A673 (cell line): Measurements from ENCODE around the gene IFIT3. TPM values are rescaled to one million over a fixed set of nuclear protein-coding genes. Genes with fewer than 3 reads are reported as not detected.

Experiments
- BruUV-seq: library from RNA; stranded (reverse); fragments of 400-500 nt; replicated peaks from 2 replicates; lab custom pipeline; 2021; lab: Mats Ljungman, UMichigan
- CTCF ChIA-PET: fragments of 300-600 bp; sonication (Branson Sonifier 250); formaldehyde crosslinking; loops from one replicate; lab custom pipeline; 2022; ENCODE audit warnings: antibody characterized with exemption; lab: Charles Lee
- POLR2A ChIA-PET: fragments of 300-600 bp; sonication (Branson Sonifier 250); formaldehyde crosslinking; loops from one replicate; lab custom pipeline; 2022; ENCODE audit warnings: antibody characterized with exemption; ENCODE audit not compliant: low non-redundant PET; lab: Charles Lee
- DNase-seq: peaks from one replicate; pipeline ENCODE4 v3.0.0-alpha.2; 2015; ENCODE audit warnings: low spot score
- H3K27ac ChIP-seq: fragments of 200-600 bp; sonication (generic); 2 replicates; pipeline ENCODE4 v1.5.1; 2016; ENCODE audit warnings: mixed run types, low read depth, mild to moderate bottlenecking, mixed read lengths, antibody characterized with exemption, low read length; ENCODE audit not compliant: poor library complexity, severe bottlenecking
- H3K27me3 ChIP-seq: fragments of 200-600 bp; sonication (generic); replicated peaks from 2 replicates; pipeline ENCODE4 v1.6.1; 2017; ENCODE audit warnings: mixed run types, low read depth, mild to moderate bottlenecking, mixed read lengths, antibody characterized with exemption, low read length; ENCODE audit not compliant: insufficient read depth, poor library complexity
- H3K36me3 ChIP-seq: fragments of 200-600 bp; sonication (generic); 2 replicates; pipeline ENCODE4 v1.6.1; 2016; ENCODE audit warnings: mixed run types, mild to moderate bottlenecking, mixed read lengths, antibody characterized with exemption, low read length; ENCODE audit not compliant: insufficient read depth, poor library complexity, severe bottlenecking
- H3K4me1 ChIP-seq: fragments of 200-600 bp; sonication (generic); 2 replicates; pipeline ENCODE4 v1.6.1; 2017; ENCODE audit warnings: mixed run types, mild to moderate bottlenecking, mixed read lengths, antibody characterized with exemption, low read length; ENCODE audit not compliant: insufficient read depth, poor library complexity, severe bottlenecking
- H3K4me3 ChIP-seq: fragments of 200-600 bp; sonication (generic); 2 replicates; pipeline ENCODE4 v1.5.1; 2016; ENCODE audit warnings: low read depth, mixed run types, mild to moderate bottlenecking, mixed read lengths, low read length; ENCODE audit not compliant: poor library complexity, severe bottlenecking
- H3K9me3 ChIP-seq: fragments of 200-600 bp; sonication (generic); 2 replicates; pipeline ENCODE4 v1.6.1; 2016; ENCODE audit warnings: mixed run types, low read depth, mild to moderate bottlenecking, mixed read lengths, antibody characterized with exemption, low read length; ENCODE audit not compliant: poor library complexity, severe bottlenecking
- EZH2 ChIP-seq: fragments of 200-600 bp; sonication (generic); IDR thresholded peaks from 2 replicates; pipeline ENCODE4 v1.6.1; 2017; ENCODE audit warnings: borderline replicate concordance, low read depth, mild to moderate bottlenecking, mixed read lengths, antibody characterized with exemption, low read length; ENCODE audit not compliant: poor library complexity, severe bottlenecking
- intact Hi-C: fragments of 100-400 bp; cut with micrococcal nuclease; formaldehyde crosslinking; loops from one replicate; pipeline ENCODE4 v1.10.0; 2022; ENCODE audit not compliant: unreplicated experiment
- total RNA-seq: library from RNA; stranded (reverse); gene quantifications from 2 replicates; pipeline ENCODE4 v1.2.3, GENCODE V29; 2021
- TF ChIP-seq, protein P1 (sequence below): fragments of 300-800, 200-600 bp; sonication (generic); conservative IDR thresholded peaks from 2 replicates; pipeline ENCODE4 v1.5.1; 2017; ENCODE audit warnings: low read depth, mild to moderate bottlenecking, antibody characterized with exemption, low read length, moderate library complexity, mixed read lengths

Gene IFIT3
- total RNA-seq, 1 experiment from 2014 or later = 6.7 TPM

GRCh38 chr10:89342206-89342958 is 14.6 kb downstream of the IFIT3 start:
- Histone ChIP-seq H3K4me1 (peaks cover 28% of the 10 kb centered on the region), H3K36me3 (no peaks in the 10 kb centered on the region), H3K4me3 (no peak overlapping the region), H3K9me3 (no peaks in the 10 kb centered on the region), H3K27me3 (no peaks in the 10 kb centered on the region), H3K27ac (no peak overlapping the region)
- ChIA-PET POLR2A (no interaction called here), CTCF (no interaction called here)
- intact Hi-C loops = no loop called here
- peak; percentile 67 for DNase-seq
- no peak for TF ChIP-seq EZH2
- TF ChIP-seq, protein P1, sequence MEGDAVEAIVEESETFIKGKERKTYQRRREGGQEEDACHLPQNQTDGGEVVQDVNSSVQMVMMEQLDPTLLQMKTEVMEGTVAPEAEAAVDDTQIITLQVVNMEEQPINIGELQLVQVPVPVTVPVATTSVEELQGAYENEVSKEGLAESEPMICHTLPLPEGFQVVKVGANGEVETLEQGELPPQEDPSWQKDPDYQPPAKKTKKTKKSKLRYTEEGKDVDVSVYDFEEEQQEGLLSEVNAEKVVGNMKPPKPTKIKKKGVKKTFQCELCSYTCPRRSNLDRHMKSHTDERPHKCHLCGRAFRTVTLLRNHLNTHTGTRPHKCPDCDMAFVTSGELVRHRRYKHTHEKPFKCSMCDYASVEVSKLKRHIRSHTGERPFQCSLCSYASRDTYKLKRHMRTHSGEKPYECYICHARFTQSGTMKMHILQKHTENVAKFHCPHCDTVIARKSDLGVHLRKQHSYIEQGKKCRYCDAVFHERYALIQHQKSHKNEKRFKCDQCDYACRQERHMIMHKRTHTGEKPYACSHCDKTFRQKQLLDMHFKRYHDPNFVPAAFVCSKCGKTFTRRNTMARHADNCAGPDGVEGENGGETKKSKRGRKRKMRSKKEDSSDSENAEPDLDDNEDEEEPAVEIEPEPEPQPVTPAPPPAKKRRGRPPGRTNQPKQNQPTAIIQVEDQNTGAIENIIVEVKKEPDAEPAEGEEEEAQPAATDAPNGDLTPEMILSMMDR = no peak
- TSS peak; percentile 31 for BruUV-seq

GRCh38 chr10:89343089-89343767 is 15.4 kb downstream of the IFIT3 start:
- POLR2A ChIA-PET = no interaction called here
- H3K27ac ChIP-seq = no peak overlapping the region
- BruUV-seq = no TSS peak

DNA sequence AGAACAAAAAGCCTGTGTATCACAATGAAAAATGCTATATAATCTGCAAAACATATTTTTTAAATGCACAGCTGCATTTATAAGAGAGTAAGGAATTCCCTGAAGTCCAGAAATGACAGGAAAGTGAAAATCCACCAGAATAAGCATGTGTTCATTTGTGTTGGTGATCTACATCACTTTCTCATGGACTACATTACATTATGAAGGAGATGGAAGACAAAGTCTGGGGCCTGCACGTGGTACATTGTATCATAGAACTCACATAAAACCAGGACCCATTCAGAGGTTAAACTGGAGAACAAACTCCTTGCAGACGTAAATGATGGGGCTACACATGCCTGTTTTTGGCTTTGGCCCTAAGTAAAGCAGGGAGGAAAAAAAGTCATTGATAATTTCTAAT is 16.4 kb downstream of the IFIT3 start:
- intact Hi-C loops = no loop called here
- Histone ChIP-seq H3K9me3 (no peaks in the 10 kb centered on the region), H3K36me3 (no peaks in the 10 kb centered on the region), H3K27me3 (no peaks in the 10 kb centered on the region), H3K4me3 (no peak overlapping the region), H3K27ac (no peak overlapping the region), H3K4me1 (peaks cover 44% of the 10 kb centered on the region)
- no TSS peak for BruUV-seq
- CTCF ChIA-PET = no interaction called here
- TF ChIP-seq EZH2 = no peak
- TF ChIP-seq, protein P1 = no peak
- POLR2A ChIA-PET = no interaction called here
- no peak for DNase-seq

More at GRCh38 chr10:89343089-89343767, 15.4 kb downstream of the IFIT3 start:
- CTCF ChIA-PET = no interaction called here
- no peak for DNase-seq
- Histone ChIP-seq H3K4me1 (peaks cover 35% of the 10 kb centered on the region), H3K27me3 (no peaks in the 10 kb centered on the region), H3K36me3 (no peaks in the 10 kb centered on the region), H3K9me3 (no peaks in the 10 kb centered on the region), H3K4me3 (no peak overlapping the region)
- intact Hi-C loops = no loop called here
- TF ChIP-seq EZH2 = no peak
- TF ChIP-seq, protein P1 = no peak
